GM11168 (cell line): ENCODE measurements around the gene NPIPB9.

Experiments used
- in situ Hi-C: fragments of 300-500 bp; cut with MboI; formaldehyde crosslinking; loops from one replicate; pipeline ENCODE4 v1.12.0; 2022; ENCODE audit warnings: low sequenced_read_pairs; ENCODE audit not compliant: unreplicated experiment

NPIPB9 gene

DNA sequence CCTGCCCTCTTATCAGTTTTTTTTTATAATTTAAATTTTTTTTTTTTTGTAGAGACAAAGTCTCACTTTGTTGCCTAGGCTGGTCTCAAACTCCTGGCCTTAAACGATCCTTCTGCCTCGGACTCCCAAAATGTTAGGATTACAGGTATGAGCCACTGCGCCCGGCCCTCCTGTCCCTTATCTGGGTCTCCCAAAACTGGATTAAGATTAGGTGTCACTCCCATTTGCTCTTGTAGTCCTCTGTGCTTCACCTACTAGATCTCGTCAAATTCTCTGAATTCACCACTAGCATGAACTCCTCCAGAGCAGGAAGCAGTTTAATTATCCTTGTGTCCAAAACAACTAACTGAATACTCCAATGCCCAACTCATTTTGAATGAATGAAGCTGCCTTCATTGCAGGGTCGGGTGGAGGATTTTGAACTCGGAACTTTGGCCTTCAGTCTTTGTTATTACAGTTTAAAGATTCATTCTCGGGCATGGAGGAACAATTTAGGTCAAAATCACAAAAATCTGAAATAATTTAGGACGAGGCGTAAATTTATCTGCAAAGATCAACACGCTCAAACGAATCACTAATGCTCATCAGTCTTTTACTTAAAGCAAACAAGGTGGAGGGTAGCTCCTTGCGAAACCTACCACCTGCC lies 70.4 kb downstream of the NPIPB9 start:
- in situ Hi-C loops: no loop called here
